Measurements from ENCODE around the gene GNG4.

The GNG4 gene

DNA sequence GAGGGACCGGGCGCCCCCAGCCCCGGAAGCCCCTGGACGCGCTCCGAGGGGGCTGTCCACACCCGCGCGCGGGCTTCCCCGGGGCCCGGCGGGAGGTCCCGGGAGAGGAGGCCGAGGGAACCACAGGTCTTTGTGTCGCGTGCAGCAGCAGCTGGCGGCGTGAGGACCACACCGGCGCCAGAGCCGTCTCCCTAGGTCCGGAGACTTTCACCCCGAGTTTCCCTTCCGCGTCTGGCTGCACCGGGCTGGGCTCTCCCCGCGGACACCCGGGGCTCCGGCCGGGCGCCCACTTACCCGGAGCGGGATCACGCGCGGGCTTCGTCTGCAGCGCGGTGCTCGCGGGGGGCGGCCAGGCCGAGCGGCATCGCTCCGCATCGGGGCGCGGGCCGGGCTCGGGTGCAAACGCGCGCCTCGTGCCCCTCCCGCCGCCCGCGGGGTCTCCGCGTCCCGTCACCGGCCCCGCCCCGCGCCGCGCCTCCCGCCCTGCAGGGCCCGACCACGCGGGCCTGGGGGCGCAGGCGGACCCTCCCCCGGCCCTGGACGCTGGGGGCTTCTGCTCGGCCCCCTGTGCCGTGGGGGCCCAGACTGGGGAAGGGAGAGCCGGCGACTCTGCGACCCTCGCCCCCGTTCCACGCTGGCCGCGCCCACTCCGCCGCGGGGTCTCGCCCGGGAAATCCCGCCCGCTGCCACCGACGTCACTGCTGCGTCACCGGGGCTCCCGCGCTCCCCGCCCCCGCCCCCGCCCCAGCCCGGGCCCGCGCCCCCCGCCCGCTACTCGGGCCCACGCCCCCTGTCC lies at the start of gene GNG4:
TSS of gene GNG4 (minus strand) at position 417 of the 796 bp plus-strand sequence. CDS start 65,946 bp downstream, outside the sequence.
- peak; percentile 61 to 69 for DNase-seq

- DNase-seq, result no peak
Observed at GRCh38 chr1:235697508-235697907, 47.9 kb upstream of the GNG4 start.

GRCh38 chr1:235689356-235689755 lies 39.8 kb upstream of the GNG4 start:
- DNase-seq, result no peak

- DNase-seq, result no peak
Observed at GRCh38 chr1:235688096-235688495, 38.5 kb upstream of the GNG4 start.

DNA sequence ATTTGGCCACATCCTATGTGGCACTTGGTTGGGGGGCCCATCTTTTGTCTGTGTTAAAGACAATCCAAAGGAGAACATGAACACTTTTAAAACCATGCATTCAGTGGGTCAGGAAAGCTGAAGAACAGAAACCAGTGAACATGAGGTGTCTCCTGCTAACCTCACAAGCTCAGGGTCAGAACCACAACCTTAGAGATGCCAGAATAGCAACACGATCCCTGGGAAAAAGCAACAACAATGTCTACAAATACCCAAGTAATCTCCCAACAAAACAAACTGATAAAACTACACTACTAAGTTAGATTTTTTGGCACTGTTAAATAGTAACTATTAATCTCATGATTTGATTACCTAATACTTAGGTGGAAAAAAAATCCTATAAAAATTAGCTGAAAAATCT lies 34.1 kb upstream of the GNG4 start:
- no peak for DNase-seq

- DNase-seq, result no peak
Observed at GRCh38 chr1:235682216-235682615, 32.6 kb upstream of the GNG4 start.

- DNase-seq, result no peak
Observed at GRCh38 chr1:235679644-235680043, 30.1 kb upstream of the GNG4 start.

- no peak for DNase-seq
Observed at GRCh38 chr1:235679005-235679404, 29.4 kb upstream of the GNG4 start.

GRCh38 chr1:235675152-235675890 lies 25.7 kb upstream of the GNG4 start:
- DNase-seq, result no peak

GRCh38 chr1:235673981-235674380 lies 24.4 kb upstream of the GNG4 start:
- DNase-seq, result no peak

DNA sequence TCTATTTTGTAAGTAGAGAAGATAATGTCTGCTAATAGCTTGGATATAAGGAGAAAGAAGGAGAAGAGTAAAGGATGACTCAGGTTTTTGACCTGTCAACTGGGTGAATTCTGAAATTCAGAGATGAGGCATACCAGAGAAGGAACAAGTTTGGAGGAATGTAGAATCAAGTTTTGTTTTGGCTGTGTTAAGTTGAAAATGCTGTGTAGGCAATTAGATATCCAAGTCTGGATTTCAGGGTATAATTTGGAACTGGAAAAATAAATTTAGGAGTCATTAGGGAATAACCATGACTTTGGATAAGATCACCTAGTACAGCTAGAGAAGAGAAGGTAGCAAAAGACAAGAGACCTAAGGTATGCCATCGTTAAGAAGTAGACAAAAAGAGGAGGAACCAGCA lies 22.4 kb upstream of the GNG4 start:
- no peak for DNase-seq

GRCh38 chr1:235670157-235670776 lies 20.7 kb upstream of the GNG4 start:
- DNase-seq, result no peak

- no peak for DNase-seq
Observed at GRCh38 chr1:235669277-235669676, 19.7 kb upstream of the GNG4 start.

DNA sequence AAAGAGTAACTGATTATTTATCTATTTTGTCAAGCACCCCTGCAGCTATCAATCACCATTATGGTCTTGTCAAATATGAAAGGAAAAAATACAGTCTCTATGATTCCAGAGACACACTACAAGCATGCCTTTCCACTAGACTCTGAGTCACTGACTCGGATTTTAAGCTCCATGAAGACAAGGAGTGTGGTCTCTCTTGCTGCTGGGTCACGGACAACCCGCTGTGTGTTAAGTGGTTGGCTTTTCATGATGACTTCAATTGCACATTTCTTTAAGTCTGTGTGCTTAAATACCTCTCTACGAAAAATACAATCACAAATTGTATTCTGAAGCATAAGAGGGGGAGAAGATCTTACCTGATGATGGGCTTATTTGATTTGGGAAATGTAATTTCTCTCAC lies 14.0 kb upstream of the GNG4 start:
- DNase-seq, result no peak

- DNase-seq, result no peak
Observed at GRCh38 chr1:235661568-235661967, 12.0 kb upstream of the GNG4 start.

GRCh38 chr1:235659186-235659771 lies 9.7 kb upstream of the GNG4 start:
- DNase-seq, result no peak

- DNase-seq, result no peak
Observed at GRCh38 chr1:235657747-235658526, 8.4 kb upstream of the GNG4 start.

- DNase-seq, result no peak
Observed at GRCh38 chr1:235657269-235657668, 7.7 kb upstream of the GNG4 start.

- no peak for DNase-seq
Observed at GRCh38 chr1:235652364-235652763, 2.8 kb upstream of the GNG4 start.

- no peak for DNase-seq
Observed at GRCh38 chr1:235651170-235651806, 1.7 kb upstream of the GNG4 start.

DNA sequence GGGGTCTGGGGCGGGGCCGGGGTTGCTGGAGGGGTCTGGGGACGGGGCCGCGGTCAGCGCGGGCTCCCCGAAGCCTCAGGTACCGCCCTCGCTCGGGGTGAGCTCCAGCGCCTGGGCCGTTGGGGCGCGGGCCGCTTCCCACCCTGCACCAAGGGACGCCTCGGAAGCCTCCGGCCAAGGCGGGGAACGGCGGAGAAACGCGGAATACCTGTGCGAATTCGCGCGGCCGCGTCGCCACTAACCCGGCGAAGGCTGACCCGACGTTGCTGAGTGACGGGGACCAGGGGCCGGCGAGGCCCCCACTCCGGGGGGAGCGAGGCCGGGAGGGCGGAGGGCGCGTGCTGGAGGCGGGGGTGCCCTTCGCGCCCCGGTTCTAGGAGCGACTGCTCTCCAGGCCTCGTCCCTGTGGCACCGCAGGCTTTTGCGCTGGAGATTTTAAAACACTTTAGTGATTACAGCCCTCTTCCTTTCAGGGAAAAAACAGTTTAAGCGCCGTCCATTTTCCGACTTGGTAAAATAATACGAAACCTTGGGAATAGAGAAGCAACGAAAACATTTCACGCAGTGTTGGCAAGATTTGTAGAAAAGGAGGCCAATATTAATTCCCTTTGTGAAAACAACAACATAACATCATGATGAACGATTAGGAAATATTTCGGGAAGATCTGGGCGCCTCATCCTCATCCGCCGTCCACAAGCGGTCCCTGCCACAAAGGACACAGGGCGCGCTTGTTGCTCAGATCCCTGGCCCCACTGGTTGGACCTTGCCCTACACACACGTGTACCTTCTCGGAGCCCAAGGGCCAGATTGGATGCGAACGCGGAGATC lies 971 bp upstream of the GNG4 start:
- no peak for DNase-seq

Data from NCI-H446 (cell line).